Activated T-cell treated with anti-CD3 and anti-CD28 coated beads, Interleukin-2, amount 50 U/mL, for 4 hours (primary cell): ENCODE measurements around the gene NFKBIA. TPM values are rescaled to one million over a fixed set of nuclear protein-coding genes. Genes with fewer than 3 reads are reported as not detected.
A peak's percentile ranks its signal among the peaks of the same experiment; 100 is the strongest.
"Not testable (repeated sequence)": the region's sequence is repeated elsewhere in the genome, so short reads cannot be mapped to it uniquely, and the experiment has no call there.

Experiments
- ATAC-seq, 2 donors: fragments of 200-7000 bp; cut with Tn5 transposase; one replicate each; pipeline ENCODE4 v1.10.0; 2021
- DNase-seq: peaks from one replicate; pipeline ENCODE4 v3.0.0-alpha.2; 2020
- H3K27me3 Mint-ChIP-seq: one replicate; pipeline ENCODE4 v1.8.0; 2021; ENCODE audit warnings: low read depth, mixed read lengths
- H3K36me3 Mint-ChIP-seq: one replicate; pipeline ENCODE4 v1.8.0; 2022; ENCODE audit warnings: mixed read lengths; ENCODE audit not compliant: insufficient read depth
- H3K4me1 Mint-ChIP-seq: one replicate; pipeline ENCODE4 v1.8.0; 2021; ENCODE audit warnings: low read depth, mixed read lengths
- H3K4me3 Mint-ChIP-seq: one replicate; pipeline ENCODE4 v1.8.0; 2021; ENCODE audit warnings: mild to moderate bottlenecking, moderate library complexity, mixed read lengths
- H3K9me3 Mint-ChIP-seq: one replicate; pipeline ENCODE4 v1.8.0; 2021; ENCODE audit warnings: mixed read lengths
- total RNA-seq, 3 donors: library from RNA; stranded (reverse); gene quantifications; one replicate each; pipeline ENCODE4 v1.2.1, GENCODE V29; 2021

NFKBIA gene
- total RNA-seq, 3 donors from 2014 or later: 530 to 701 (median 599) TPM

GRCh38 chr14:35390577-35391387 is 13.8 kb downstream of the NFKBIA start:
- ATAC-seq: peak; percentile 47 to 66

GRCh38 chr14:35389315-35389667 is 15.3 kb downstream of the NFKBIA start:
- no peaks in the 10 kb centered on the region for H3K9me3 Mint-ChIP-seq
- no peaks in the 10 kb centered on the region for H3K27me3 Mint-ChIP-seq
- no peak overlapping the region for H3K4me3 Mint-ChIP-seq
- no peaks in the 10 kb centered on the region for H3K4me1 Mint-ChIP-seq
- no peak for ATAC-seq
- no peaks in the 10 kb centered on the region for H3K36me3 Mint-ChIP-seq
- no peak for DNase-seq

More at GRCh38 chr14:35390577-35391387, 13.8 kb downstream of the NFKBIA start:
- H3K27me3 Mint-ChIP-seq: no peaks in the 10 kb centered on the region
- H3K36me3 Mint-ChIP-seq: no peaks in the 10 kb centered on the region
- no peaks in the 10 kb centered on the region for H3K4me1 Mint-ChIP-seq
- no peaks in the 10 kb centered on the region for H3K9me3 Mint-ChIP-seq
- no peak overlapping the region for H3K4me3 Mint-ChIP-seq
- DNase-seq: no peak

GRCh38 chr14:35388656-35389314 is 15.8 kb downstream of the NFKBIA start:
- Mint-ChIP-seq H3K36me3 (no peaks in the 10 kb centered on the region), H3K4me1 (no peaks in the 10 kb centered on the region), H3K9me3 (no peaks in the 10 kb centered on the region), H3K27me3 (no peaks in the 10 kb centered on the region), H3K4me3 (no peak overlapping the region)
- ATAC-seq: no peak
- DNase-seq: no peak

DNA sequence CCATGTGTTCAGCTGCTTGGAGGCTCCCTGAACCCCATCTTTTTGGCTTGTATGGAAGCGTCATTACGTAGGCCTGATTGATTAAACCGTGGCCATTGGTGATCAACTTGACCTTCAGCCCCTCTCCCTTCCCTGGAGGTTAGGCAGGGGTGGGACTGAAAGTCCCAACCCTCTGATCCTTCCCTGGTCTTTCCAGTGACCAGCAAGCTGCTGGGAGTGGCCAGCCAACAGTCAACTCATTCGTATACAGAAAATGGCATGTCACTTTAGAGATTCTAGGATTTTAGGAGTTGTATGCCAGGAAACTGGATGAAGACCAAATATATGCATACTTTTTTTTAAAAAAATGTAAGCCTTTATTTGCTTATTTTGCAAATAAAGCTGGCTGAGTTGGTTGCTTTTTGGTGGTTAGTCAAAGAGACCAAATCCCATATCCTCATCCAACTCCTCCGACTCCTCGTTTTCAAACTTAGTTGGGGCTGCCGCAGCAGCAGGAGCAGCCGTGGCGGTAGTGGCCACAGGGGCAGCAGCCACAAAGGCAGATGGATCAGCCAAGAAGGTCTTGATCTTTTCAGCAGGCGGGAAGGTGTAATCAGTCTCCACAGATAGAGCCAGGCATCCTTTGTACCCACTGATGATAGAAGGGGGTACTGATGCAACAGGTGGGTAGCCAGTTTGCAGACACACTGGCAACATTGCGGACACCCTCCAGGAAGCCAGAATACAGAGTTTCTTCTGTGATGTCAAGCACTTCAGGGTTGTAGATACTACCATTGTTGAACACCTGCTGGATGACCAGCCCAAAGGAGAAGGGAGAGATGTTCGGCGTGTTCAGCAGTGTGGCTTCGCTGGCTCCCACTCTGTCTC is 16.6 kb downstream of the NFKBIA start:
- Mint-ChIP-seq H3K4me1 (no peaks in the 10 kb centered on the region), H3K9me3 (no peaks in the 10 kb centered on the region), H3K4me3 (no peak overlapping the region), H3K27me3 (no peaks in the 10 kb centered on the region), H3K36me3 (no peaks in the 10 kb centered on the region)
- DNase-seq (no peak), ATAC-seq (no peak)

DNA sequence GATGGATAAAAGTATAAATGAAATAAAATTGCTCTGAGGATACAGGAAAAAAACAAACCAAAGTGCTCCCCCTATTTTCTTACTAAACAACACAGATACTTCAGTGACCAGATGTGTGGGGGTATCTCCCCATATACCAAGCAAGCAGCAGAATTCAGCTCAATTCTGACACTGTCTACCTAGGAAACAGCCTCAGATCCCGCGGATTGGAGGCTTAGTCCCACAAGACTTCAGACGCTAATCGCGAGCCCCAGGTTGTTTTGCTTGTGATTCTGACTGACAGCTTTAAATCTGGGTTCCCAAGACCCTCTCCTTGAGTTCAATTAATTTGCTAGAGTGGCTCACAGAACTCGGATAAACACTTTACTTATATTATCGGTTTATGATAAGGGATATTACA is 17.3 kb downstream of the NFKBIA start:
- no peak for ATAC-seq
- H3K27me3 Mint-ChIP-seq: no peaks in the 10 kb centered on the region
- DNase-seq: no peak
- no peaks in the 10 kb centered on the region for H3K4me1 Mint-ChIP-seq
- no peaks in the 10 kb centered on the region for H3K9me3 Mint-ChIP-seq
- H3K4me3 Mint-ChIP-seq: no peak overlapping the region
- no peaks in the 10 kb centered on the region for H3K36me3 Mint-ChIP-seq

- Mint-ChIP-seq H3K27me3 (no peaks in the 10 kb centered on the region), H3K36me3 (no peaks in the 10 kb centered on the region), H3K4me1 (no peaks in the 10 kb centered on the region), H3K4me3 (no peak overlapping the region), H3K9me3 (no peaks in the 10 kb centered on the region)
- ATAC-seq: no peak
- no peak for DNase-seq
Observed at GRCh38 chr14:35386673-35387125, 17.9 kb downstream of the NFKBIA start.

DNA sequence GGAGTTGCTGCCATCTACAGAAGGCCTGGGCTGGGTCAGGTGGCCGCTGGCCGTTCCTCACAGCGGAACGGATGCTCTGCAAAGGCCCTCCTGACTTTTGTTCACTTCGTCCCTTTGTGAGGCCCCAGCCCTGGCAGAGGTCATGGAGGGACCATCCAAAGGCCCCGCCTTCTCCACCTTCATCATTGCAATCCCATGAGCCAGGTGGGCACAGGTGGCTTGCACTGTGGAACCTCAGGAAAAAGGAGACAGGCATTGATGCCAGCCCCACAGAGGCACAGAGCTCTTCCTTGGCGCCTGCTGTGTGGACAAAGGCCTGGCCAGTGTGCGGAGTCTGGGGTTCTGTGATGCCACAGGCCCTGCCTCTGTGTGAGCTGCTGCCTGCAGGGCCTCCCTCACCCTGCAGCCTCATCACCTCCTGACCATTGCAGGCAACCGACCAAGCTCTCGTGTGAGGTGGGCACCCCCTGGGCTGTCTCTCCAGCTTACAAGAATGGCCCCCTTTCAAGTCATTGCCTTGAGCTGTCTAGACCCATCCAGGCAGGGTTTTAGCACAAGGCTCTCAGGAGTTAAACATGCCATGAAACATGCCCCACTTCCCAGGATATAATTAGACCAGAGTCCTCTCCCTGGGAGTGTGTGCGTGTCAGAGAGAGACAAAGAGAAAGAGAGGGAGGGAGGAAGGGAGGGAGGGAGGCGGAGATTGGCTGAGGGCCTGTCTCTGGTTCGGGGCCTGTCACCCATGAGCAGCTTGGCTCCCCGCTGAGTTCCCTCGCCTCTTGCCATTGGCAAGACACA is 19.3 kb downstream of the NFKBIA start:
- H3K36me3 Mint-ChIP-seq: no peaks in the 10 kb centered on the region
- H3K4me3 Mint-ChIP-seq: no peak overlapping the region
- no peaks in the 10 kb centered on the region for H3K27me3 Mint-ChIP-seq
- no peak for DNase-seq
- H3K9me3 Mint-ChIP-seq: no peaks in the 10 kb centered on the region
- no peak for ATAC-seq
- H3K4me1 Mint-ChIP-seq: no peaks in the 10 kb centered on the region

DNA sequence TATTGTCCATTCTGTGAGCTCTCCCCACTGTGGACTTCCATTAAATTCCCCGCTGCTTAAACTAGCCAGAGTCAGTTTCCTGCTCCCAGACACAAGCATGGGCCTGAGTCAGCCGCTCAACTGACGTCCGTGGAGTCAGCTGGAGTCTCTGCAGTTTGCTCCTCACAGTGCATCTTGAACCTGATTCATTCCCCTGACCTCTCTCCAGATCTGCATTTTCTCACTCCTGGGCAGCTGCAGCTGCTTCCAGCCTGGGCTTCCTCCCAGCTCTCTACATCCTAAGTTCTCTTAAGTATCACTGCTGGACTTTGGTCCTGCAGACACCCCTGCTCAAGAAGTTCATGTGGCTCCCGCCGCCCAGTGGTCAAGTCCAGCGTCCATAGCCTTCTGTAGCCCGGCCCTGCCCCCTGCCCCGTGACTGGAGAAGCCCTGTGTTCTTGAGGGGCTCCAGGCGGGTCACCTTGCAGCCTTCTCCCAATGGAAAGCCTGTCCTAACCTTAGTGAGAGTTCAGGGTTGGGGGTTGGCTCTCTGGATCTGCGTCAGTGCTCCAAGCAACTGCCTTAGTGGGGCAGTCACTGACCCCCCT is 20.0 kb downstream of the NFKBIA start:
- DNase-seq: no peak
- H3K9me3 Mint-ChIP-seq: no peaks in the 10 kb centered on the region
- H3K4me3 Mint-ChIP-seq: no peak overlapping the region
- ATAC-seq: no peak
- no peaks in the 10 kb centered on the region for H3K27me3 Mint-ChIP-seq
- H3K4me1 Mint-ChIP-seq: no peaks in the 10 kb centered on the region
- no peaks in the 10 kb centered on the region for H3K36me3 Mint-ChIP-seq

GRCh38 chr14:35383569-35384454 is 20.7 kb downstream of the NFKBIA start:
- H3K27me3 Mint-ChIP-seq: no peaks in the 10 kb centered on the region
- H3K4me1 Mint-ChIP-seq: no peaks in the 10 kb centered on the region
- no peaks in the 10 kb centered on the region for H3K36me3 Mint-ChIP-seq
- DNase-seq (no peak), ATAC-seq (no peak)
- no peaks in the 10 kb centered on the region for H3K9me3 Mint-ChIP-seq
- H3K4me3 Mint-ChIP-seq: no peak overlapping the region

DNA sequence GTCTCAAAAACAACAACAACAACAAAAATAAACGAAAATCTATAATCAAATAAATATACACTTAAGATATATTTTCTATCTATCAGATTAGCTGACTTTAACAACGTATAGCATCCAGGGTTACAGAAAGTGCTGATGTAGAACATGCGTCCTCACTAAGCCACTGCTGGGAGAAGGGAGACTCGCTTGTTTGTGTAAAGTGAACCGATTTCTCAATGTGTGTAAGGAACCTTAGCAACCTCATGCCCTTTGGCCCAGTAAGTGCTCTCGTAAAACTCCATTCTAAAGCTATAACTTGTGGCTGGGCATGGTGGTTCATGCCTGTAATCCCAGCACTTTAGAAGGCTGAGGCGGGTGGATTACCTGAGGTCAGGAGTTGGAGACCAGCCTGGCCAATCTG is 23.8 kb downstream of the NFKBIA start:
- no peak for ATAC-seq
- no peak for DNase-seq
- Mint-ChIP-seq H3K27me3 (no peaks in the 10 kb centered on the region), H3K36me3 (no peaks in the 10 kb centered on the region), H3K9me3 (no peaks in the 10 kb centered on the region), H3K4me3 (no peak overlapping the region), H3K4me1 (peaks cover under 1% of the 10 kb centered on the region)

- not testable (repeated sequence) for ATAC-seq, DNase-seq
Observed at GRCh38 chr14:35379234-35379933, 25.2 kb downstream of the NFKBIA start.

GRCh38 chr14:35378425-35379233 is 25.9 kb downstream of the NFKBIA start:
- Mint-ChIP-seq H3K36me3 (no peaks in the 10 kb centered on the region), H3K27me3 (no peaks in the 10 kb centered on the region), H3K4me3 (no peak overlapping the region), H3K9me3 (no peaks in the 10 kb centered on the region), H3K4me1 (peaks cover 3% of the 10 kb centered on the region)
- ATAC-seq: no peak
- DNase-seq: no peak

More at GRCh38 chr14:35379234-35379933, 25.2 kb downstream of the NFKBIA start:
- not testable (repeated sequence) for H3K4me3 Mint-ChIP-seq, H3K36me3 Mint-ChIP-seq, H3K4me1 Mint-ChIP-seq, H3K27me3 Mint-ChIP-seq, H3K9me3 Mint-ChIP-seq
